GM21786 (cell line): ENCODE results near the gene FOLH1.
"Not testable (repeated sequence)": the region's sequence is repeated elsewhere in the genome, so short reads cannot be mapped to it uniquely, and the experiment has no call there.

Experiments used
- ATAC-seq: cut with Tn5 transposase; IDR thresholded peaks from one replicate; pipeline ENCODE4 v1.9.1; 2021; ENCODE audit not compliant: unreplicated experiment

The FOLH1 gene

DNA sequence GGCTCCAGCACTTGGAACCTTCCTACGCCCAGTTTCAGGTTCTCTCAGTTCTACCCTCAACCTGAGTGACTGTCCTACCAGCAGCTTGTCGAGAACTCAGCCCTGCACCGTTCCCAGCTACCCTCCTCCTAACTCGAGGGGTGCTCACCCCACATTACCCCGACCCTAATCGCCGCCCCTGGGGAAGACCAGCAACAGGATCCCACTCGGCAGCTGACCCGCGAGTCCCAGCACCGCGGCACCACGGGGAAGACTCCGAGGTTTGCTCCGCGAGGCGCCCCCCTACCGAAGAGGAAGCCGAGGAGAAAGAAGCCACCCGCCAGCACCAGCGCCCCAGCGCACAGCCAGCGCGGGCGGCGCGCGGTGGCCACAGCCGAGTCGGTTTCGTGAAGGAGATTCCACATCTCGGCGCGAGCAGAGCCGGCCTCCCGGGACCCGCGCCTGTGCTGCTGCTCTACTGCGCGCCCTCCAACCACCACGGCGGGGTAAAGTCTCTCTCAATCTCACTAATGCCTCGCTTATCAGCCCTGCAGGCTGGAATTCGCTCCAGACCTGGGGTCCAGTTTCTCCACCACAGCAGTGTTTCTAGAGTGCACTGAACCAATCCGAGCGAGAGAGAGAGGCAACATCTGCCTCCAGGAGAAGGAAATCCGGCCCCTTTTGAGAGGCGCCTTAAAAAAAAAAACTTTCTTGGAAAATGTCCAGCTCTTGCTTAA, at the start of gene FOLH1:
TSS of gene FOLH1 (minus strand) at position 597 of the 716 bp plus-strand sequence. CDS start at position 404, 193 bp downstream.
- ATAC-seq: no peak

DNA sequence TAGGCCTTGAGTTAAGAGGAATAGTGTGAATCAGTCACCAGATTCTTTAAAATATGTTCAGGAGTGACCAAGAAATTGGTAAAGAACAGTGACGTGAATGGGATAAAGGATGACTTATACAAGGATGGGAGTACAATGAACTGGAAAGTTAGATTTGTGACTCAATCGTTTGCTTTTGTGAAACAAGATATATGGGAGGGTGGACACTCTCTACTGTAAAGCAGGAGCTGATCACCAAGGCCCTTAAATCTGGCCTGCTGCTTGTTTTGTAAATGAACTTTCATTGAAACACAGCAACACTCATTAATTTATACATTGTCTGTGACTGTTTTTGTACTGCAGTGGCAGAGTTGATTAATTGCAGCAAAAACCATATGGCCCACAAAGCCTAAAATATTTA, 46.7 kb upstream of the FOLH1 start:
- ATAC-seq: not testable (repeated sequence)

DNA sequence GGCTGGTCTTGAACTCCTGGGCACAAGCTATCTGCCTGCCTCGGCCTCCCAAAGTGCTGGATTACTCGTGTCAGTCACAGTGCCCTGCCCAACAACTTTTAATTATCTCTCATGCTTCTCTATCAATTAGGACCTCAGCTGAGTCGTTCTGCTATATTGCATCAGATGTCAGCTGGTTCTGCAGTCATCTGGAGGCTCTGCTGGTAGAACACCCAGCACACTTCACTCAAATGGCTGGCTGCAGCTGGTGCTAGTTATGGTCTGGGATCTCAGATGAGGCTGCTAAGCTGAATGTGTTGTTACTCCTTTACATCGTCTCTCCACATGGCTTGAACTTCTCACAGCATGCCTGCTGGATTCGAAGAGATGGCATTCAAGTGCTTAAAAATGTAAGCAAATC, 42.8 kb upstream of the FOLH1 start:
- not testable (repeated sequence) for ATAC-seq

DNA sequence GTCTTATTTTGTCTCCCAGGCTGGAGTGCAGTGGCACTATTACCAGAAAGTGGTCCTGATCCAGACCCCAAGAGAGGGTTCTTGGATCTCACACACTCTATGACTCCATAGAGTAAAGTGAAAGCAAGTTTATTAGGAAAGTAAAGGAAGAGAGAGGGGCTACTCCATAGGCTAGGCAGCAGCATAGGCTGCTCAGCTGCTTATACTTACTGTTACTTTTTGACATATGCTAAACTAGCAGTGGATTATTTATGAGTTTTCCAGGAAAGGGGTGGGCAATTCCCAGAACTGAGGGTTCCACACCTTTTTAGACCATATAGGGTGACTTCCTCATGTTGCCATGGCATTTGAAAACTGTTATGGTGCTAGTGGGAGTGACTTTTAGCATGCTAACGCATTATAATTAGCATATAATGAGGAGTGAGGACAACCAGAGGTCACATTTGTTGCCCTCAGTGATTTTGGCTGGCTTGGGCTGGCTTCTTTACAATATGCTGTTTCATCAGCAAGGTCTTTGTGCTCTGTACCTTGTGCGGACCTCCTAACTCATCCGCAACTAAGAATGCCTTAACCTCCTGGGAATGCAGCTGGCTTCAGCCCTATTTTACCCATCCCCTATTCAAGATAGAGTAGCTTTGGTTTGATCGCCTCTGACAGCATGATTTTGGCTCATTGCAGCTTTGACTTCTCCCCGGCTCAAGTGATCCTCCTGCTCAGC, 42.2 kb upstream of the FOLH1 start:
- ATAC-seq: not testable (repeated sequence)

DNA sequence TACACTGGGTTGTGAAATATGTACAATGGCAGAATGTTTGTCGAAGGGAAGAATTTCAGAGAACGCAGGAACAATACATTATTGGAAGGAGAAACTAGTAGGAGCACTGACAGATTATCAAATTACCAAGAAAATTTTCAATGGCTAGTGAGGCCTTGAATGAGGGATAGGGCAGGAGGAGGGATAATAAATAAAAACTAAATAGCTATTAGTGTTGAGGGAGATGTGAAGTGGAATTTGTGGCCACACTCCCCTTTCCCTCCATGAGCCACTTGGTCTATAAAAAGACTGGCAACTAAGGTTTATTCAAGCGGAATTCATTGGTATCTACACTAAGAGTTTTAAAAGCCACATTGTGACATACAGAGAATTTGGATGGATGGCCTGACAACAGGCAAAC, 41.0 kb upstream of the FOLH1 start:
- ATAC-seq: not testable (repeated sequence)

DNA sequence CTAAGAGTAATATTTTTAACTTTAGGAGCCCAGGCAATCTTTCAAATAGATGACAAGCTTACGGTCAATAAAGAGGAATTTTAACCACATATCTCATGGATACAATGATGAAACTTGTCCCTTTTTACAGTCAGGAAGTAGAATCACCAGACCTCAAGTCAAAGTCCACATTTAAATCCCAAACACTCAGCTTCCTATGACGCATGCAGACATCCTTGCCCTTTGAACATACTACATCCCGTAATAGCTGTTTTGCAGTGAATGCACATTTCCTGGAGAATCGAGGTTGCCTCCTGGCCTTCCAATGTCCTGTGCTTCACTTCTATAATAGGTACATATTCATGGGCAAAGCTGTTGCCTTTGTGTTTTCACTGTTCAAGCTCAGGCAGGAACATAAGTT, 25.3 kb upstream of the FOLH1 start:
- ATAC-seq: not testable (repeated sequence)

DNA sequence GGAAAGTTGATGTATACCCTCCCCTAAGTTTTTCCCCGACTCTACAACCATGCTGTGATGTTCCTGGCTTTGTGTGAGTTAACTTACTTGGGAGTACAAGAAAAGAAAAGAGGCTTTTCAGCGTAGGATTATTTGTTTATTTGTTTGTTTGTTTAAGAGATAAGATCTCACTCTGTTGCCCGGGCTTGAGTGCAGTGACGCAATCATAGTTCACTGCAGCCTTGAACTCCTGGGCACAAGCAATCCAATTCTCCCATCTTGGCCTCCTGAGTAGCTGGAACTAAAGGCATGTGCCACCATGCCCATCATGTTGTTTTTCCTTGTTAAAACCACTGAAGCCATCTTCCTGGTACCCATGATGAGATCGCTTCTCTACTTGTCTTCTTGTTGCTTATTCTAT, 24.6 kb upstream of the FOLH1 start:
- not testable (repeated sequence) for ATAC-seq

DNA sequence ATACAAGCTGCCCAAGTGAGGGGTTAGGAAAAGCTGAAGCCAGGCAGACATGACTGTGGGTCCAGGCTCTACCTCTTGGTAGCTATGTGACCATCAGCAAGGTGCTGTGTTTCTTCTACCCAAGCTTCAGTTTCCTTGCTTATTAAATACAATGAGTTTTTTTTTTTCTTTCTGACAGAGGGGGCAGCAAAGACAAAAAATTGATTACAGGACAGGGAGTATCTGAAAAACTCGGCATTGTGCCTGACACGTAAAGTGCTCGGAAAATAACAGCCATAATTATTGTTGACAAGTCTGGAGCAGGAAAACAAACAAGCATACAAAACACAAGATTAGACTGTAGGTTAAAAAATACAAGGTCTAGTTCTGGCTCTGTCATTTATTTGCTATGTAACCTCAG, 23.3 kb upstream of the FOLH1 start:
- ATAC-seq: not testable (repeated sequence)

DNA sequence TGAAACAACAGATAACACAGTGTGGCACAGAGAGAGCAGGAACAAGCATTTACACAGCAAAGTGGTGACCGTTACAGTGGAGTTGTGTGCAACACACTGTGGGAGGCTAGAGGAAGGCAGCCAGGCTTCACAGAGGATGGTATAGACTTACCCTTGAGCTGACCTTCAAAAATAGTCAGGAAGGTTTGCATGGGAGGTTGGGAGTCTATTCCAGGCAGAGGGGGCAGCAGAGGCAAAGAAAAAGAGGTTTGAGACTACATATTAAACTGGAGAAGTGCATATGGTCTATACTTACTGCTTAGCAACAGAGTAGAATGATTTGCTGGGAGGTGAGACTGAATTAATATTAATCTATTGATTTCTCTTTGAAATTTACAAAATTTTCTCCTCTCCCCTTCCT, 22.1 kb upstream of the FOLH1 start:
- not testable (repeated sequence) for ATAC-seq

DNA sequence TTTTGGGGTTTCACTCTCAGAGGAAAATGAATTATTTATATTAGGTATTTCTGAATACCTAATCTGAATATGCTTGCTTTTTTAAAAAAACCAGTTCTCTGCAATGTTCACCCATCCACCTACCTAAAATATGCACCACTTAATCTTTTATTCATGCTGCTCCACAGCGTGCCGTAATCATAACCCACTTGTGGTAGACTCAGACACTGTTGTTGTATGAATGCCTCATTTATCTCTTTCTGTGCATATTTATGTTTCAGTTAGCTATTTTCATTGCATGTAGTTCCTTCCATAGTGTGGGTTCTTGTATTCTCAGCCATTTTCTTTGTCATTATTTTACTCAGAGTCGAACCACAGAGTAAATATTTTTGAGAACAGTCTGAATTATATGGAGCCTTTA, 21.6 kb upstream of the FOLH1 start:
- ATAC-seq: not testable (repeated sequence)

DNA sequence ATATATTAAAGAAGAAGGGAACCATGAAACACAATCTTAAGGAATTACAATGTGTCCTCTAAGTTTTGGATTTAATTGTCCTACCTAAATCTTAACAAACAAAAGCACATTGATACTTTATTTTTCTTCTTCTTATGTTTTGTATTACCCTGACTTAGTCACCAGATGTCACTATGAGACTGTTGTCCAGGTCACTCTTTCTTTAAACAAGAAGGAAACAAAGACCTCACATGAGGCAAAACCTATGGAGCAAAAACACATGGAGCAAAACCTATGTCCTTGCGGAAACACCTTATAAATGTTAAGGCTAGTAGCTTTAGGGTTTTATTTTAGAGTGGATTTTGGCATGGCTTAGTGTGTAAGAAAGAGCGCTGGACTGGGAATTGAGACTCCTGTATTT, 20.7 kb upstream of the FOLH1 start:
- not testable (repeated sequence) for ATAC-seq

DNA sequence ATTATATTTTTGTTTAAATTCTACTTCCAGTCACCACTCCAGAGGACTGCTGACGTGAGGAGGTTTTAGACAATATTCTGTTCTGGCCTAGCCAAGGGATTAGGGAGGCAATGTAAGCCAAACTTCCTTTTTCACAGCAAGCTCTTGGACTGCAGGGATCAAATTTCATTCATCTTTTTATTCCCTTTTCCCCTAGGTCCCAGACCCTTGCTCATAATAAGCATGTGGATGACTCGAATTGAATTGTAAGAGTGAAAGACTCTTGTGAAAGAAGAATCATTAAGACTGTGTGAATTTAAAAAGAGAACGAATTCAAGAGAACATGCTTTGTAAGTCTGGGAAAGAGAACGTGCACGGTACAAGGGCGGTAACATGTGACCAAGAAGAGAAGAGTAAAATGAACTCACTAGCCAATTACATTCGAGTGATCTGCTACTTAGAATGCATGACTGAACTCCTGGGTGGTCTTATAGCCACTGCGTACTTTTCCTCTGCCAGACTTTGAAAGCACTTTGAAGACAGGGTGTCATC, 16.9 kb upstream of the FOLH1 start:
- ATAC-seq: not testable (repeated sequence)

DNA sequence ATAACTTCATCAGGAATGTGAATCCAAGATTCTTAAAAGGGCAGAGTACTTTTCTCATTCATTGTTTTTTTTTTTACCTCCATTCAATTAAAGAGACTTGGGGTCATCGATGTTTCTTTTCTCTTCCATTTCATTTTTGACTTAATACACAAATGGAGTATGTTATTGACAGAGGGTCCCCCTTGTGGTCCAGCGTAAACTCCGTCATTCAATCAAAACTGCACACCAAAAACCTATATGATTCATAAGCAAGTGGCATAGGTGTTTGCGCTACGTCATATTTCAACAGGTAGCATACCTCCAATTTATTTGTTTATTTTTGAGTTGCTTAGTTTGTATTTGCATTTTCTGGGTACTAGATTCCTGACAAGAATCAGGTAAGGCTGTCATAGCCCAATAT, 12.7 kb upstream of the FOLH1 start:
- no peak for ATAC-seq

DNA sequence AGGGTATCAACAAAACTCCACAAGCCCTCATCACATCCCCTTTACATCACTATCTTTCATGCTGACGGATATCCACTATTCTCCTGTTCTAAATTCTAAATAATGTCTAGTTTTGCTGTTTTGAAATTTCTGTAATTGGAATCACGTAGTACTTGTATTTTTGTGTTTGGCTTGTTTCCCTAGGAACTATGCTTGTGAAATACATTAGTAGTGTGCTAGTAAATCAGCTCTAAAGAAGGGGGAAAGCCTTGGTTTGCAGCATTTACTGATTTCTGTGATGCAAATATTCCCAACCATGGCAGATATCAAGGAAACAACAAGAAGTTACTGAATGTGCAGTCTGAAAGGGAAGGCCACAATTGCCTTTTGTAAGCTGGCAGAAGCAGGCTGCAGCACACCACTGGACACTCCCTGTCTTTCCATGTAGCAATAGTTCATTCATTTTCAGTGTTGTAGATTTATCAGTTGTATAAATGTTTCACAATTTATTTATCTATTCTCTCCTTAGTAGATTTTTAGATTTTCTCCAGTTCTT, 4.7 kb upstream of the FOLH1 start:
- ATAC-seq: no peak

DNA sequence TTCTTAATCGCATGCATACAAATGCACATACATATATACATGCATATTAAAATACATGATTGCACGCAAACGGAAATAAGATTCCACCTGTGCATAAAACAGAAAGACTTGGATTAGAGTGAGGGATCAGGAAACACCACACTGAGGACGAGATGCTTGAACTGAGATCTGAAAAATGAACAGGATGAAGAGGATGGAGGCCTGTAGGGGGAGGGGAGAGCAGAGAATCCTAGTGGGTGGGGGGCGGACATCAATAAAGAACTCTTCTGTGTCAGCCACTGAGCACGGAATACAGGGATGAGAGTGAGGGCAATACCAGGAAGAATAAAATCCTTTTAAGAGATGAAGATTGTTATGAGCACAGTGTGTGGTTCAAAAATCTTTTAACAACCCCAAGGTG, 1.4 kb downstream of the FOLH1 start:
- ATAC-seq: not testable (repeated sequence)

DNA sequence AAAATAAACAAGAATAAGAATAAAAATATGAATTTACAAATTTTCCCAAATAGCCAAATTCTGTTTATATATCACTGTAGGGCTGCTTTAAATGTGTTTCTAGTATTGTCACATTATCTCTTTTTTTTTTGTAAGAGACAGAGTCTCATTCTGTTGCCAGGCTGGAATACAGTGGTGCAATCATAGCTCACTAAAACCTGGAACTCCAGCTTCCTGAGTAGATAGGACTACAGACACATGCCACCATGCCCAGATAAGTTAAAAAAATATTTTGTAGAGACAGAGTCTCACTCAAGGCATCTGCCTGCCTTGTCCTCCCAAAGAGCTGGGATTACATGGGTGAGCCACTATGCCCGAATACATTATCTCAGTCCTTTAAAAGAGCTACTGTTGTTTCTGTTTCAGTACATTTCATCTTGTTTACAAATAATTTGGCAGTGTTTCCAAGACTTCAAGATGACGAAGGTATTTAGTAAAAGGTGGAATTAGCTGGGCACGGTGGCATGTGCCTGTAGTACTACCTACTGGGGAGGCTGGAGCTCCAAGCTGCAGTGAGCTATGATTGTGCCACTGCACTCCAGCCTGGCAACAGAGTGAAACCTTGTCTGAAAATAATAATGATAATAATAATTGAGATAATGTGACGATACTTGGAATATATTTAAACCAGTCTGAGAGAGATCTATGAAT, 6.0 kb downstream of the FOLH1 start:
- ATAC-seq: no peak

DNA sequence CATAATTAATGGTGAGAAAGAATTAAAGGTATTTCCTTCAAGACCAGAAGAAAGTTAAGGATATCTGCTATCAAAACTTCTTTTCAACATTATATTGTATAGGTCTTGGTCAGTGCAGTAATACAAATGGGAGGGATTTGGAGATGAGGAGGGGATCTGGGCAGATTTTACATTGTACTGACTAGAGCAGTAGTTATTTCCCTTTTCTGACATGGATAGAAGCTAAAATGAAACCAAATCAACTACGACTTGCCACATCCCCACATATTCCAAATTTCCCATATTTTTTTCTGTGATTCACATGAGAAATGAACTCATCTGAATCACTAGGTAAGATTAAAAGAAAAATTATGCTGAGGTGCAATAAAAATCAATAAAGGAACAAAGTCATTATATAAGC, 11.6 kb downstream of the FOLH1 start:
- ATAC-seq: not testable (repeated sequence)

DNA sequence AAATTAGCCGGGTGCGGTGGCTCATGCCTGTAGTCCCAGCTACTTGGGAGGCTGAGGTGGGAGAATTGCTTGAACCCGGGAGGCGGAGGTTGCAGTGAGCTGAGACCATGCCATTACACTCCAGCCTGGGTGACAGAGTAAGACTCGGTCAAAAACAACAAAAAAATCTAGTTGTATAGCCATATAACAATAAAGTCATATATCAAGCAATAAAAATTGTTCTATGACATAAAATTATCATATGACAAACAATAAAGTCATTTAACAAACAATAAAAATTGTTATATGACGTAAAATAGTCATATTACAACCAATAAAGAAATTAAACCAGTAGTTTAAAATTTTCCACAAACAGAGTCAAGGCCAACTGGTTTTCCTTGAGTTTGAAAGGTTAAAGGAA, 12.4 kb downstream of the FOLH1 start:
- not testable (repeated sequence) for ATAC-seq

DNA sequence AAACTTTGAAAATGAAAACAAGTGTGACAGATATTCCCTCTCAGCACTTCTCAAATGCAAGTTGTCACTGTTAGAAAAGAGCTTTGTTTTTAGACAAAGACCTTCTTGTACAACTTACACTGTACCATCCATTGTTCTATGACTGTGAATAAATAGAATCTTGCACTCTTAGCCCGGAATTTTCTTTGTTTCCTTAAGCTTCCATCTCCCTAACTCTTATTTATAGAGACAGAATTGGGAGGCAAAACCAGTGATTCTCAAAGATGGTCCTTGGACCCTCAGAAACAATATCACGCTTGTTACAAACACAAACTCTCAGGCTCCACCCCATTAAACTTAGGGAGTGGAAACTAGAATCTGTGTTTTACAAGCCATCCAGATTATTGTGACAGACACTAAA, 18.1 kb downstream of the FOLH1 start:
- ATAC-seq: not testable (repeated sequence)

DNA sequence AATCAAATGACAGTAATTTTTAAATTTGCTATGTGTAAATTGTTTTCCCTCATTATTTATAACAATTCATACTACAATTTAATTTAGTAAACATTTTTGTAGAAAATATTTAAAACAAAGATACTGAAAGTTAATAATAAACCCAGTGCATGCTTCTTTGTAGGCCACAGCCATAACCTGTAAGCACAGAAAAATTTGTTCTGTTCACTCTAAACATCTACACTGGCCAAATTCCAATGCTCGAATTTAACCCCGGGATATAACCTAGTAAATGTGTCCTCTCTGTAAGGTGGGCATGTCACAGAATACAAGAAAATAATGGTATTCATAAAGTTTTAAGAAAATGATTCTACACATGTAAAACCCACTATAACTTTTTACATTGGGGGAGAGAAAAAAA, 22.2 kb downstream of the FOLH1 start:
- not testable (repeated sequence) for ATAC-seq

DNA sequence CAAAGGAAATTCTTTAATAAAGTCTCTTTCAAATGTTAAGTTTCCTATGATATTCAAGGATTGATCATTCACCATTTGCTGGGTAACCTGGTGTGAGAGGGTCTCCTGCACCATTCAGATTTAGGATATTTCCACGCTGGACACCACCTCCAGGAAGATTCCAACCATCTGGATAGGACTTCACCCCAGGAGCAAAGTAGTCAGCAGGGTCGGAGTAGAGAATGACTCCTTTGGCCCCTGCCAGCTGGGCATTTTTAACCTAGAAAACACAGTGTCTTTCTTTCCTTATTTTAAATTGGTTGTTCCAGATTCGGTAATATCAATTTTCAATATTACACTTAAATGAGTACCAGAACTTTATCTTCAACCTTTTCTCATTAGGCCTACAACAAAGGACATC, 22.8 kb downstream of the FOLH1 start:
- not testable (repeated sequence) for ATAC-seq
